GM10847 (cell line): ENCODE measurements around the gene SNAP25.

Experiments used
- POLR2A ChIP-seq: IDR thresholded peaks from 2 replicates; pipeline ENCODE4 v1.6.1; 2011; ENCODE audit not compliant: insufficient read length; ENCODE audit errors: extremely low read depth

SNAP25 gene

DNA sequence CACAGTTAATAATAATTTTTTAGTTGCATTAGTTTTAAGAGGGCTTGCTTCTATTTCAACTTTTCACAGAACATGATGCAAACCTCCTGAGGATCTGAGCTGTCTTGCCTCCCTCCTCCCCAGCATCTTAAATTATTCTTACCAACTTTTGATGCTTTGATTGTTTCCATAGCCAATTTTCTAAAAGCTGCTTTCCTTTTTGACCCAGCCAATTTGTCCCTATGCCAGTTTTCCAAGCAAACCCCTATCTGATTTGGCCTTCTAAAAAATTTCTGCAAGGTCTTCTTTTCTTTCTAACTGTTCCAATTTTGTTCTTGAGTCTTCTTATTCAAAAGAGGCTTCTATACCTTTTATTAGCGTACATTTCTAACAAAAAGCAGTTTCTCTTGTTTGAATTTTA is 26.5 kb upstream of the SNAP25 start:
- TF ChIP-seq POLR2A: no peak

DNA sequence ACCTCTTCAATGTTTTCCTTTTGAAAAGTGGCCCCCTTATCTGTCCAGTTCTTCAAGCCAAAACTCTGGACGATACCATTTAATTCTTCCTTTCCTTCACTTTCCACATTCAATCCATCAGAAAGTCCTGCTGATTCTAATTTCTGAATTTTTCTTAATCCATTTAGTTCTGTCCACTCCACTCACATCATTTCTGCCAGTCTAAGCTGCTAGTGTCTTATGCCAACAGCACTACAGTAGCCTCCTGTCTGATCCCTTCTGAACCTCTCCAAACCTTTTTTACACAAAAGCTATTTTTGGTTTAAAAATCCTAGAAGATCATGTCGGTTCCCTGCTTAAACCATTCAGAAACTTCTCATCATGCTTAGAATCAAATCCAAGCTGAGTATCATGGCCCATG is 24.5 kb upstream of the SNAP25 start:
- TF ChIP-seq POLR2A: no peak

DNA sequence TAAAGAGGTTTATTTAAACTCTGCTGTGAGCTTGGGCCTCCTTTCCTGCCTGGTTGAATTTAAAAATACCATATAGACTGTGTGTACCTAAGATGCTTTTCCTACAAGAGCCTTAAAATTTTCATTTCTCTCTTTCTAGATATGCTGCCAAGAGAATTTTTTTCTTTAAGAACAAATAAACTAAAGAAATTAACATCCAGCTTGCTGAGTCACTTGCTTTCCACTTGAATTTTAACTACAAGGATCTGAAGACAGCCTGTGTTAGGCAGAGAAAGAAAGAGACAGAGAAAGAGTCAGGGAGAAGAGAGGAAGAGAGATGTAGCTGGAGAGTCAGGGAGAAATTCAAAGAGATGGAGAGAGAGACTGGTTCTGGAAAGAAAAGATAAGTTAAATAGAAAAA is 18.3 kb upstream of the SNAP25 start:
- TF ChIP-seq POLR2A: no peak

DNA sequence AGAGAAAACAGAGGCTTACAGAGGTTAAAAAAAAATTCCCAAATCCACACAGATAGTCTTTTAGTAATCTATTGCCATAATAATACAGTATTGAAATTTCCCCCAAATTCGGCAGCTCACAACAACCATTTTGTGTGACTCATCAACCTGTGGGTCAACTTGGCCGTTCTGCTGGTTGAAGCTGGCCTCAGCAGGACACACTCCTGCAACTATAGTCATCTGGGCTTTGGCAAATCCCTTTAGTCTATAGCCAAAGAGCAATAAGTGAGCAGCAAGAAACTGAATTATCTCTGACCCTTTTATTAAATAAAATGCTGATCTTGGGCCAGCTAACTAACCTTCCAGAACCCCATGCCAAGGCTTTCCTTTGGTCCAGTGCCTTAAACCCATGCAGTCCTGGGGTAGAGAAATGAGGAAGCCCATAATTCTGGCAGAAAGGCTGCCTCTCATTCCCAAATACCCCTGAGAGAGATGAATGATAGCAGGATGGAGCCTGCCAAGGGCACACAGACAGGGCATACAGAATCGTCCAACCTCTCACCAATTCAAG is 17.2 kb upstream of the SNAP25 start:
- no peak for TF ChIP-seq POLR2A

DNA sequence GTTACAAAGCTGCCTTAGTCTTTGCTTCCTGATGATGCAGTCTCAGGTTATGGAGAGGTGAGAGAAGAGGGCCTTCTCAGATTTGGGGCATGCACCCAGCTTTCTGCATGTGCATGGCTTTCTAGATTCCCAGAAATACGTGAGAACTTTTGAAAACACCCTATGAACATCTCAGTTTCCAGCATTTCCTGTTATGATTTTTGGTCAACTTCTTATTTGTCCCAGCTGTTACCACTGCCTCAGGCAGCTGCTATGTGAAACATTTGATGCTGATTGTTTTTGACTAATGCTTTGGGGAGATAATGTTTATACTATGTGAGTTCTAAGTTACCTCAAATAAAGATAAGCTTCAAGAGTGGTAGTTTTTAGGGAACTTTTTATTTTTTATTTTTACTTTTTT is 9.5 kb upstream of the SNAP25 start:
- no peak for TF ChIP-seq POLR2A

DNA sequence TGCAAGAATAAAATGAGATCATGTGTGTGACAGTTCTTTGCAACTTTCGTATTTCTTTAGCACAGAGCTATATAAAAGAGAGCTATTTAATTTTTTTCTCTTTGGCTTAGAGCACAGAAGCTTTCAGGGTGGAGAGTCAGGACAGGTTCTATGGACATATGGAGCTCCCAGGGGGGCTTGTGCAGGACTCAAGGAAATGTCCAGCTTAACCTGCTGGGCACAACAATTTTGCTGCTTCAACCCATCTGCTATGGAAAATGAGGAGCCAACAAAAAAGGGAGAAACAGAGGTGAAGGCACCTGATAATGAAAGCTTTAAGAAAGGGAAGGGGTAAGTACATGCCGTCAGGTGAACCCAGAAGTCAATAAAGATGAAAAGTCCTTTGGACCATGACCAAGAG is 5.1 kb upstream of the SNAP25 start:
- no peak for TF ChIP-seq POLR2A

DNA sequence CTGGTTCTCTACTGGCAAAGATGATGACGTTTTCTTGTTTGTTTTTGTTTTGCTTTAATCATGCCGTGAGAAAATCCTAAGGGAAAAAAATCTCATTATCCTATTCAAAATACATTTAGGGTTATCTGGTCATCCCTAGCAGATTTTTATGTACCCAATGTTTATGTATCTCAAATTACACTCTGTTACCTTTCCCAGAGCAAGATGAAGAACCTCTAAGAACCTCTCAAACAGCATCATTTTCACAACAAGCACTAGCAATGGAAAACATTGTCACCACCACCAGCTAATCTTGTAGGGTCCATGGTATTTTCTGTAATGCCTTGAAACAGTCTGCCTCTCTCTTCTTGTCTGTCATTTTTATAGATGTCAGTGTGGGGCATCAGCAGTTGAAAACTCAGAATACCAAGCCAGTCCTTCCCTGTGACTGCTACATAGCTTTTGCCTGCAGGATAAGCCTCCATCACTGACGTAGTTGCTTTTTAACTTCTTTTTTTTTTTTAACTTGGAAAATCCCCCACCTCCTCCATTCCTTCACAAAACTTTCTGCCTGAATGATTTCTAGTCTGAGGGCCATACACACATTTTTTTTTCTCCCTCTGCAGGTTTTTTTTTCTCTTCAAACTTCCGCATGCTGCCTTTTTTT is 2.4 kb upstream of the SNAP25 start:
- no peak for TF ChIP-seq POLR2A

DNA sequence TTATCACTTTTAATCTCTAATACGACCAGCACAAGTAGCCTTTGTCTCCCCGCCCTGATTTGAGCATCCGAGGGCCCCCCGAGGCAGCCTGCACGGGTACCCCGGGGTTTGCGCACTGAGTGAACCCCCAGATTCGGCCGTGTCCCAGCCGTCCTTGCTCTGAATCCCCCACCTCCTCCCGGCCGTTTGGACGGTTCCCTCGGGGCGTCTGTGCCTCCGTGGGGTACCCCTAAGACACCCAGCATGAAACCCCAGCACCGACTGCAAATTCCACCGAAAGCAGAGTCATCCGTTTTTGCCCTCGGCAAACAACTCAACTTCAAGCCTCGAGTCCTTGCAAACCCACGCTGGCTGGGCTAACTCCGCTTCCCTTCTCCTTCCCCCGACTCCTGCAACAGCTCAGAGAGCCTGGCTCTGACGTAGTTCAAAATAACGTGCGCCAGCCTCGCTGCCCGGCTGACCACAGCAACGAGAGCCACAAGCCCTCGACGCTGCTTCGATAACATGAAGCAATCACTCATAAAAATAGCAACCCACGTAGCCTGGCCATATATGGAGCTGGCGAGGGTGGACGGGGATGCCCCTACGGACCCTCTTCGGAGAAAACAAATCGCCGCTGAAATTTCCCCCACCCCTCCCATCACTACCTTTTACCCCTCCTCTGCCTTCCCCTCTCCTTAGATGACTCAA is 764 bp upstream of the SNAP25 start:
- TF ChIP-seq POLR2A: no peak

DNA sequence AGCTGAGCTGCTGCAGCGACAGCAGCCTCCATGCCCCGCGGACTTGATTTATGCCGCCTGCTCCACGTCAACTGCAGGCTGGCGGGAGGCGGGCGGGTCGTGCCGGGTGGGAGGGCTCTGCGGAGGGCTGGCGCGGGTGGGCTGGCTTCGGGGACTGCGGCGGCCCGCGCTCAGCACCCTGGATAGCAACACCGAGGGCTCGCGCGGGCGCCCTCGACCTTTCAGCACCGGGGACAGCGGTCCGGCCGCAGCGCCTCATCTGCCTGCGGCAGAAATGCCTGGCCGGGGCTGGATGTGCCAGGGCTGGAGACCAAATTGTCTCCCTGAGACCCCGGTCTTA is 792 bp downstream of the SNAP25 start:
- no peak for TF ChIP-seq POLR2A

DNA sequence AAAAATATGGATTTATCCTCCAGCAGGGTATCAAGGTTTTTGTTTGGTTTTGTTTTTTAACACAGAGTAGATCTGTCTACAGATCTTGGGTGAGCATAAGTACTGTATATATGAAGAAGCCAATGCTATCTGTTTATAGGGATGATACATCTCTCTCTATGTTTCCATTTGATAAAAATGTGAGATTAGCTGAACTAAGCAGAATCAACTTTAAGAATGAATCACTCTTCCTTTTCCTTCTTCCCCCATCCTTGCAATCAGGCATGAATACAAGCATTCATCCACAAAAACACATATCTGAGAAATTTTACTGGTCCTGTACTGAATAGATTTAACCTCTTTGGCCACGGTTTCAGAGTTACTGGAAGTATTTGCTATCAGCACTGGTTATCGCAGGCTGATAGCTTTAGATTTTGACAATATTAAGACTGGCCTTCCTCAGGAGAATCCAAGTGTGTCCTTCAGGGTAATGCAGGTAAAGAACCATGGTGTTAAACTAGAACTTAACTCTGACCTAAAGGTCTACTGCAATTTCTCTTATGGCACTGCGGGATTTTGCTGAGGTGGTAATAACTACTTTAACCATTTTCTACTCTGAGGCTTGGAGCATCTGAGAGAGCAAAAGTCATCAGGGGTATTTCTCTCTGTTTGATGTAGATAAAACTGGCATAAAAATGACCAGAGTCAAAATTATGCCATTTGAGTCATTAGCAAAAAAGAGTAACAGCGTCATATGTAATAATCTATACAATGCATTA is 1.5 kb downstream of the SNAP25 start:
- TF ChIP-seq POLR2A: no peak

DNA sequence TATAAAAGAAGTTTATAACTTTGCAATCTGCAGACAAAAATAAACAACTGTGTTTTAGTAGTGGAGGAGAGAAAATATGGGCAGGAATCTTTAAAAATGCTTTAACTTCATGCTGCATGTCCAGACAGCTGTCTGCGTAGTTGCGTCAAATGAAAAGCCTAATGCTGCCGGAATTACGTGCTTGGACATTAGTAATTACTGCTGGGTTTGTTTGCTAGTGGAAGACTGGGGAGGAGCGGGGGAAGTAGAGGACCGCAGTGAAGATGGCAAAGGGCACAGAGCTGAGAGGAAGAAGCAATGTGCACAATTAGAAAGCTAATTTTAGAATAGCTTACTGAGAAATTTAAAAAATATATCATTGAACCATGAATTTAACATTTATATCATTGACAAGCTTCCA is 2.4 kb downstream of the SNAP25 start:
- TF ChIP-seq POLR2A: no peak

DNA sequence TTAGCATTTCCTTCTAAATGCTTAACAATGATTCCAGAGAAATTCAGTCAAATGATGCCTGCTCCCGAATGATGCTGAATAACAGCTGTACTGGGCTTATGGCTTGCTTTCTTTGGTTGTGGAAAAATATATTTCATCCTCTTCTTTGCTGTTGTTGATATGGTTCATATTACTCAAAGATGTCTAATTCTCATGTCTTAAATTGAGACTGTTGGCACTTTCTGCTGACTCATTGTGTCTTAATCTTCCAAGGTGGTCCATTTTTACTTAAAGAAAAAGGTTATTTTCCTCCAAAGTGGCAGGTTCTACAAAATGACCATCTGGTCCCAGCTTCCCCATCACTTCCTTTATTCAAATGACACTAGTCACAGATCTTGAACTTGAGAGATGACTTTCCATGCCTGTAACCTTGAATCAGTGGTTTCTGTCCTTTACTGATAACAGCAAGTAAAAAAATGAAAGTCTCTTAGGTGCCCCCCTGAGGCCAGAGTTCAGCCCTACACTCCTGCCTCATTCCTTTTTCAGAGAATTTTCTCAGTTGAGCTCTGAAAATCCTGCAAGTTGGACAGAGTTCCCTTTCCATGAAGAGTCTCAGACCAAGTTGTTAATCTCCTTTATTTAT is 6.9 kb downstream of the SNAP25 start:
- no peak for TF ChIP-seq POLR2A

DNA sequence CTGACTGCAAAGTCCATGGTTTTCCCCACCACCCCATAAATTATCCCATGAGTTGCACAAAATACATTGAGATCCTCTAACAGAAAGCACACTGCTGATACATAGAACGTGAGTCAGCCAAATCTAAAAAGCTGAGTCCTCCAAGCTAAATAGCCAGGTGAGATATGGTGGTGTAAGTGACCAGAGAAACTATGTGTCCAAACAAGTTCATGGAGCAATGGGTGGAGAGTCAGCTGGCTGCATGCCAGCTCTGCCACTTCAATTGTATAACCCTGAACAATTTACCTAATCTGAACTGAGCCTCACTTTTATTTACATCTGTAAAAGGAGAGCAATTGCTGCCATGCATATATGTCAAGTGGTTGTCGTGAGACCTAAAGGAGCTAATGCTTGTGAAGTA is 9.7 kb downstream of the SNAP25 start:
- no peak for TF ChIP-seq POLR2A

DNA sequence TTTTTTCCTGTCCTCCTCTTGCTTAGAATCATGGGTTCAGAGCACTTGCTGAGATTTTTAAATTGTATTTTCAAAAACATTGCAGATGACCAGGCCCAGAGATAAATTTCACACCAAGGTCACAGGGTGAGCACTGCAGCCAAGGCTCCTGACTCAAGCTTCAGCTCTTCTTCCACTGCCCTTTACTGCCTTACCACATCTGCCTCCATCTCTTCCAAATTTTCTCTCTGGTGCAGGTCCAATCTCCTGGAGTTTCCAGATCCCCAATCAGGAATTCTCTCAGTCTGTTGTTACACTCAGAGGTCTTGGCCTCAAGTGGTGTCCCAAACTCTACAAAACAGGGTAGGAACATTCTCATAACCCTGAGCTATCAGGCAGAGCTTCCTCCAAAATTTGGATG is 12.7 kb downstream of the SNAP25 start:
- TF ChIP-seq POLR2A: no peak

DNA sequence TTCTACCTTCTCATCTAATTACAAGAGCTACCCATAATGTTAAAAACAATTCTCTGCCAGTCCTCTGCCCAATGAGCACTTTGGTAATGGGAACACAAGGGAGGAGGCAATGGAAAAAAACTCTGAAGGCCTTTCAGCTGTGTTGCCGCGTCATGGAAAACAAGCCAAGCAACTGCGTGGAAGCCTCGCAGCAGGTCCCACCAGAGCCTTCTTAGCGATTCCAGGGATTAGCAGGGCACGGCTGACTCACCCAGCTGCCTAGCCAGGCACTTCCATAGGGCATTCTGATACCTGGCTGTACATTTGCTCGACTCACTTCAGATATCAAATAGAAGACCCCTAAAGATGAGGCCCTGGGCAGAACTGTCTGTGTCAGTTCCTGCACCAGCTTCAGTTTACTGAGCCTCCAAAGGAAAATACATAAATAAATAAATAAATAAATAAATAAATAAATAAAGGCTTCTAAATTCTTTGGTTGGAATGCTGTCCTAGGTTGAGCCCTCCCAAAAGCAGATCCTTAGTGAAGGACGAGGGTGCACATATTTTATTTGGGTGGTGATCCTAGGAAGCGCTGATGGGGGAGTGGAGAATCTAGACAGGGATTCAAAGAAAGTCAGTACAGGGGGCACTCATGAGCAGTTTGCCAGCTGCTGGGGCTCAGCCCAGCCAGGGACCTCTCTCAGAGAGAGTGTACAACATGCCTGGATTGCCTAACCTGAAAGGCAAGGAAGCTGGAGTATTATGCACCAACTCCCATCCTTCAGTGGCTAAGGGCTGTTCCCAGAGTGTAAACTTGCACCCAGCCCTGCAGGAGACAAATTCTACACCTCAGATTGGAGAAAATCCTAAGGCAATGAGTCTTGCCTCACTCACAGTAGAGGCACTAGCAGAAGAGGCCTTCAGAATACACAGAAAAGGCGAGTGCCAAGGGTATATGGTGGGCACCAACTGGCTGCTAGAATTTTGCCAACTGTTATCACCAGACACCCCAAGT is 18.2 kb downstream of the SNAP25 start:
- TF ChIP-seq POLR2A: no peak

DNA sequence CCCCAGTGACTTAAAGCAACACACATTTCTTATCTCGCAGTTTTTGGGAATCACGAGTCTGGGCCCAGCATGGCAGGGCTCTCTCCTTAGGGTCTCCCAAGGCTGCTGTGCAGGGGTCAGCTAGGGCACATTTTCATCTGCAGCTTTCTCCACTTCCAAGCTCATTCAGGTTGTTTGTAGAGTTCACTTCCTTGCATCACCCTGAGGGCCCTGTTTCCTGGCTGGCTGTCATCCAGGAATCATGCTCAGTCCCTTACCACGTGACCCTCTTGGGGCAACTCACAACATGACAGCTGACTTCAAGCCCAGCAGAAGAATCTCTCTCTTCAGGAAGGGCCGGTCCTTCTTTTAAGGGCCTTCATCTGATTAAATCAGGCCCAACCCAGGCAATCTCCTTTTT is 21.3 kb downstream of the SNAP25 start:
- TF ChIP-seq POLR2A: no peak
